HUES48 (cell line): ENCODE measurements around the gene RECQL.

Experiments used
- H3K27ac ChIP-seq: one replicate; pipeline ENCODE4 v1.7.0; 2013; ENCODE audit warnings: low read depth, low read length, inconsistent platforms
- H3K27me3 ChIP-seq: 2 replicates; pipeline ENCODE4 v1.6.1; 2013; ENCODE audit warnings: mild to moderate bottlenecking, low read length; ENCODE audit not compliant: control insufficient read depth, insufficient read depth
- H3K36me3 ChIP-seq: 2 replicates; pipeline ENCODE4 v1.6.1; 2013; ENCODE audit warnings: low read length; ENCODE audit not compliant: control insufficient read depth, insufficient read depth
- H3K4me1 ChIP-seq: 2 replicates; pipeline ENCODE4 v1.6.1; 2013; ENCODE audit warnings: mild to moderate bottlenecking, low read length; ENCODE audit not compliant: control insufficient read depth, insufficient read depth
- H3K4me3 ChIP-seq: 2 replicates; pipeline ENCODE4 v1.5.1; 2013; ENCODE audit warnings: mild to moderate bottlenecking, low read depth, low read length
- H3K9ac ChIP-seq: 2 replicates; pipeline ENCODE4 v1.6.1; 2013; ENCODE audit warnings: mild to moderate bottlenecking, low read depth, low read length, moderate library complexity
- H3K9me3 ChIP-seq: 2 replicates; pipeline ENCODE4 v1.6.1; 2013; ENCODE audit warnings: low read length; ENCODE audit not compliant: control insufficient read depth, insufficient read depth

The RECQL gene

GRCh38 chr12:21501258-21502163 lies at the start of gene RECQL, which contains the start of gene GOLT1B:
RECQL (minus strand) TSS chr12:21501635; CDS start chr12:21499570, 2,065 bp downstream.
GOLT1B (plus strand) TSS chr12:21501789; CDS start chr12:21501924, 135 bp downstream.
- Histone ChIP-seq H3K27ac (peak within 1 kb of the TSS; percentile 89), H3K36me3 (peaks cover 25% of the 10 kb centered on the region), H3K9me3 (no peaks in the 10 kb centered on the region), H3K9ac (peak within 1 kb of the TSS; percentile 84), H3K4me1 (peaks cover 9% of the 10 kb centered on the region), H3K27me3 (no peaks in the 10 kb centered on the region), H3K4me3 (peak within 1 kb of the TSS; percentile 81)

GRCh38 chr12:21547437-21547836 lies 46.0 kb upstream of the RECQL start:
- Histone ChIP-seq H3K9ac (no peak overlapping the region), H3K9me3 (no peaks in the 10 kb centered on the region), H3K27ac (no peak overlapping the region), H3K4me1 (peaks cover 3% of the 10 kb centered on the region; the same call in 1 of the 2 replicates), H3K36me3 (no peaks in the 10 kb centered on the region), H3K27me3 (no peaks in the 10 kb centered on the region), H3K4me3 (no peak overlapping the region)

- H3K27me3 ChIP-seq = no peaks in the 10 kb centered on the region
- no peaks in the 10 kb centered on the region for H3K9me3 ChIP-seq
- no peak overlapping the region for H3K9ac ChIP-seq
- H3K36me3 ChIP-seq = no peaks in the 10 kb centered on the region
- no peak overlapping the region for H3K27ac ChIP-seq
- H3K4me3 ChIP-seq = no peak overlapping the region
- H3K4me1 ChIP-seq = peaks cover 3% of the 10 kb centered on the region; the same call in 1 of the 2 replicates
Measured at GRCh38 chr12:21546716-21547115, 45.3 kb upstream of the RECQL start.

- H3K9me3 ChIP-seq = no peaks in the 10 kb centered on the region
- no peak overlapping the region for H3K9ac ChIP-seq
- no peak overlapping the region for H3K4me3 ChIP-seq
- H3K4me1 ChIP-seq = peaks cover 3% of the 10 kb centered on the region; the same call in 1 of the 2 replicates
- no peak overlapping the region for H3K27ac ChIP-seq
- no peaks in the 10 kb centered on the region for H3K27me3 ChIP-seq
- H3K36me3 ChIP-seq = no peaks in the 10 kb centered on the region
Measured at GRCh38 chr12:21545557-21545956, 44.1 kb upstream of the RECQL start.

- no peak overlapping the region for H3K27ac ChIP-seq
- H3K4me1 ChIP-seq = peaks cover 7% of the 10 kb centered on the region
- H3K9me3 ChIP-seq = no peaks in the 10 kb centered on the region
- no peaks in the 10 kb centered on the region for H3K36me3 ChIP-seq
- H3K9ac ChIP-seq = no peak overlapping the region
- no peak overlapping the region for H3K4me3 ChIP-seq
- no peaks in the 10 kb centered on the region for H3K27me3 ChIP-seq
Measured at GRCh38 chr12:21543151-21543550, 41.7 kb upstream of the RECQL start.

- Histone ChIP-seq H3K9me3 (no peaks in the 10 kb centered on the region), H3K4me1 (peaks cover 7% of the 10 kb centered on the region), H3K9ac (no peak overlapping the region), H3K36me3 (no peaks in the 10 kb centered on the region), H3K27ac (no peak overlapping the region), H3K4me3 (no peak overlapping the region), H3K27me3 (no peaks in the 10 kb centered on the region)
Measured at GRCh38 chr12:21542403-21542802, 41.0 kb upstream of the RECQL start.

- Histone ChIP-seq H3K36me3 (no peaks in the 10 kb centered on the region), H3K4me1 (peaks cover 7% of the 10 kb centered on the region), H3K9ac (no peak overlapping the region), H3K4me3 (no peak overlapping the region), H3K27me3 (no peaks in the 10 kb centered on the region), H3K9me3 (no peaks in the 10 kb centered on the region), H3K27ac (no peak overlapping the region)
Measured at GRCh38 chr12:21541773-21542172, 40.3 kb upstream of the RECQL start.

- Histone ChIP-seq H3K4me3 (no peak overlapping the region), H3K9ac (no peak overlapping the region), H3K4me1 (peaks cover 4% of the 10 kb centered on the region; the same call in 1 of the 2 replicates), H3K9me3 (no peaks in the 10 kb centered on the region), H3K27me3 (no peaks in the 10 kb centered on the region), H3K27ac (no peak overlapping the region), H3K36me3 (no peaks in the 10 kb centered on the region)
Measured at GRCh38 chr12:21539797-21540196, 38.4 kb upstream of the RECQL start.

GRCh38 chr12:21538061-21538653 lies 36.7 kb upstream of the RECQL start:
- Histone ChIP-seq H3K9ac (no peak overlapping the region), H3K27me3 (no peaks in the 10 kb centered on the region), H3K4me1 (peaks cover 4% of the 10 kb centered on the region; the same call in 1 of the 2 replicates), H3K27ac (no peak overlapping the region), H3K4me3 (no peak overlapping the region), H3K36me3 (no peaks in the 10 kb centered on the region), H3K9me3 (no peaks in the 10 kb centered on the region)

- Histone ChIP-seq H3K4me3 (no peak overlapping the region), H3K9me3 (no peaks in the 10 kb centered on the region), H3K9ac (no peak overlapping the region), H3K27ac (no peak overlapping the region), H3K4me1 (0 out of 2 replicates have a peak, but pooled peaks cover 5% of the 10 kb centered on the region), H3K36me3 (no peaks in the 10 kb centered on the region), H3K27me3 (peaks cover 68% of the 10 kb centered on the region)
Measured at GRCh38 chr12:21529456-21529855, 28.0 kb upstream of the RECQL start.

- Histone ChIP-seq H3K4me3 (no peak overlapping the region), H3K27ac (no peak overlapping the region), H3K9me3 (no peaks in the 10 kb centered on the region), H3K4me1 (0 out of 2 replicates have a peak, but pooled peaks cover 5% of the 10 kb centered on the region), H3K36me3 (no peaks in the 10 kb centered on the region), H3K27me3 (peaks cover 68% of the 10 kb centered on the region), H3K9ac (no peak overlapping the region)
Measured at GRCh38 chr12:21528953-21529352, 27.5 kb upstream of the RECQL start.
